ENCODE measurements around the gene ZNF3.

Gene ZNF3

DNA sequence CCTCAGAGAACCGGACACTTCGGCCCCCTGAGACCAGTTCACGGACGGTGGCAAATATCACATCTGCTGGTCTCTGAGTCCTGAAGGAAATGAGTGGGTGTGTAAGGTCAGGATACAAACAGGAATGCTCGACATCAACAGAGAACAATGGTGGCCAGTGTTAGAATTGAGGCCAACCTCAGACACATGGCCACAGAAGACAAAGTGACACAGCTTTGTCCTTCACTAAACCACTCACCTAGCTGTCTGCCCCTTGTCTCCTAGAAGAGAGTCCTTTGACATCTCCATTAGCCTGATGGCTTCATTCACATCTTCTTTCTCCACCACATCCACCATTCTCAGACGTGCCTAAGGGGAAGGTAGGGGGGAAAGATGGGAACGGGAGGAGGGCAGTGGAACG is 11.5 kb upstream of the ZNF3 start:
- no peak for ATAC-seq
- 0 out of 2 replicates have a peak, but pooled peaks have one; percentile 27 for TF ChIP-seq GLIS3 (CRISPR knock-in tag; IDR thresholded peaks at IDR 0.05)
- no peak for TF ChIP-seq ZNF70 (CRISPR knock-in tag; IDR thresholded peaks at IDR 0.05)

DNA sequence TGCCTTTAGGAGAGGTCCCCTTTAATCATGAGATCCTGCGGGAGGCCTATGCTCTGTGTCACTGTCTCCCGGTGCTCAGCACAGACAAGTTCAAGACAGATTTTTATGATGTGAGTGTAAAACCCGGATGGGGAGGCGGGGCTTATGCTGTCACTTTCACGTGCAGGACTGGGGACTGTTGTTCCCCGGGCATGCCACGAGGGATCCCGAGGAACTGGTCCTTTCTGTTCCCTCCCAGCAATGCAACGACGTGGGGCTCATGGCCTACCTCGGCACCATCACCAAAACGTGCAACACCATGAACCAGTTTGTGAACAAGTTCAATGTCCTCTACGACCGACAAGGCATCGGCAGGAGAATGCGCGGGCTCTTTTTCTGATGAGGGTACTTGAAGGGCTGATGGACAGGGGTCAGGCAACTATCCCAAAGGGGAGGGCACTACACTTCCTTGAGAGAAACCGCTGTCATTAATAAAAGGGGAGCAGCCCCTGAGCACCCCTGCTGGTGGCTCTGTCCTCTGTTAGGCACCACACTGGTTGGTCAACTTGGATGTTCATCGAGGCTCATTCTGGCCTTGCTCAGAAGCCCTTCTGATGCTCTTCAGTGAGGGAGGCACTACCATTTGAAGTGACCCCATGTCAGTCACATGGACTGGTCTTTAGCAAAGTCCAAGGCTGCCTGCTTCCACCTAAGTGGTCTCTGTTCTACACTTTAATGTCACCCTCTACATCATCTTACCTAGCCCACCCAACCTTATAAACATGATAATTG is 10.1 kb upstream of the ZNF3 start:
- TF ChIP-seq, protein P1, sequence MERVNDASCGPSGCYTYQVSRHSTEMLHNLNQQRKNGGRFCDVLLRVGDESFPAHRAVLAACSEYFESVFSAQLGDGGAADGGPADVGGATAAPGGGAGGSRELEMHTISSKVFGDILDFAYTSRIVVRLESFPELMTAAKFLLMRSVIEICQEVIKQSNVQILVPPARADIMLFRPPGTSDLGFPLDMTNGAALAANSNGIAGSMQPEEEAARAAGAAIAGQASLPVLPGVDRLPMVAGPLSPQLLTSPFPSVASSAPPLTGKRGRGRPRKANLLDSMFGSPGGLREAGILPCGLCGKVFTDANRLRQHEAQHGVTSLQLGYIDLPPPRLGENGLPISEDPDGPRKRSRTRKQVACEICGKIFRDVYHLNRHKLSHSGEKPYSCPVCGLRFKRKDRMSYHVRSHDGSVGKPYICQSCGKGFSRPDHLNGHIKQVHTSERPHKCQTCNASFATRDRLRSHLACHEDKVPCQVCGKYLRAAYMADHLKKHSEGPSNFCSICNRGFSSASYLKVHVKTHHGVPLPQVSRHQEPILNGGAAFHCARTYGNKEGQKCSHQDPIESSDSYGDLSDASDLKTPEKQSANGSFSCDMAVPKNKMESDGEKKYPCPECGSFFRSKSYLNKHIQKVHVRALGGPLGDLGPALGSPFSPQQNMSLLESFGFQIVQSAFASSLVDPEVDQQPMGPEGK (CRISPR knock-in tag; IDR thresholded peaks at IDR 0.05; ENCODE audit: borderline replicate concordance): peak; percentile 34; the same call in 1 of the 2 replicates
- TF ChIP-seq TCF4 (CRISPR knock-in tag; IDR thresholded peaks at IDR 0.05; ENCODE audit: borderline replicate concordance) (peak; percentile 29; the same call in 1 of the 2 replicates), RARB (CRISPR knock-in tag; IDR thresholded peaks at IDR 0.05) (peak; percentile 21; the same call in 1 of the 2 replicates), GLIS3 (CRISPR knock-in tag; IDR thresholded peaks at IDR 0.05) (peak; percentile 80), ZC3H10 (CRISPR knock-in tag; IDR thresholded peaks at IDR 0.05) (no peak), TOX (CRISPR knock-in tag; IDR thresholded peaks at IDR 0.05; ENCODE audit: borderline replicate concordance) (0 out of 2 replicates have a peak, but pooled peaks have one; percentile 16), SNAI2 (CRISPR knock-in tag; IDR thresholded peaks at IDR 0.05) (no peak)
- TF ChIP-seq, protein P2, sequence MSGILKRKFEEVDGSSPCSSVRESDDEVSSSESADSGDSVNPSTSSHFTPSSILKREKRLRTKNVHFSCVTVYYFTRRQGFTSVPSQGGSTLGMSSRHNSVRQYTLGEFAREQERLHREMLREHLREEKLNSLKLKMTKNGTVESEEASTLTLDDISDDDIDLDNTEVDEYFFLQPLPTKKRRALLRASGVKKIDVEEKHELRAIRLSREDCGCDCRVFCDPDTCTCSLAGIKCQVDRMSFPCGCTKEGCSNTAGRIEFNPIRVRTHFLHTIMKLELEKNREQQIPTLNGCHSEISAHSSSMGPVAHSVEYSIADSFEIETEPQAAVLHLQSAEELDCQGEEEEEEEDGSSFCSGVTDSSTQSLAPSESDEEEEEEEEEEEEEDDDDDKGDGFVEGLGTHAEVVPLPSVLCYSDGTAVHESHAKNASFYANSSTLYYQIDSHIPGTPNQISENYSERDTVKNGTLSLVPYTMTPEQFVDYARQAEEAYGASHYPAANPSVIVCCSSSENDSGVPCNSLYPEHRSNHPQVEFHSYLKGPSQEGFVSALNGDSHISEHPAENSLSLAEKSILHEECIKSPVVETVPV (CRISPR knock-in tag; IDR thresholded peaks at IDR 0.05): peak; percentile 65; the same call in 1 of the 2 replicates
- TF ChIP-seq, protein P3, sequence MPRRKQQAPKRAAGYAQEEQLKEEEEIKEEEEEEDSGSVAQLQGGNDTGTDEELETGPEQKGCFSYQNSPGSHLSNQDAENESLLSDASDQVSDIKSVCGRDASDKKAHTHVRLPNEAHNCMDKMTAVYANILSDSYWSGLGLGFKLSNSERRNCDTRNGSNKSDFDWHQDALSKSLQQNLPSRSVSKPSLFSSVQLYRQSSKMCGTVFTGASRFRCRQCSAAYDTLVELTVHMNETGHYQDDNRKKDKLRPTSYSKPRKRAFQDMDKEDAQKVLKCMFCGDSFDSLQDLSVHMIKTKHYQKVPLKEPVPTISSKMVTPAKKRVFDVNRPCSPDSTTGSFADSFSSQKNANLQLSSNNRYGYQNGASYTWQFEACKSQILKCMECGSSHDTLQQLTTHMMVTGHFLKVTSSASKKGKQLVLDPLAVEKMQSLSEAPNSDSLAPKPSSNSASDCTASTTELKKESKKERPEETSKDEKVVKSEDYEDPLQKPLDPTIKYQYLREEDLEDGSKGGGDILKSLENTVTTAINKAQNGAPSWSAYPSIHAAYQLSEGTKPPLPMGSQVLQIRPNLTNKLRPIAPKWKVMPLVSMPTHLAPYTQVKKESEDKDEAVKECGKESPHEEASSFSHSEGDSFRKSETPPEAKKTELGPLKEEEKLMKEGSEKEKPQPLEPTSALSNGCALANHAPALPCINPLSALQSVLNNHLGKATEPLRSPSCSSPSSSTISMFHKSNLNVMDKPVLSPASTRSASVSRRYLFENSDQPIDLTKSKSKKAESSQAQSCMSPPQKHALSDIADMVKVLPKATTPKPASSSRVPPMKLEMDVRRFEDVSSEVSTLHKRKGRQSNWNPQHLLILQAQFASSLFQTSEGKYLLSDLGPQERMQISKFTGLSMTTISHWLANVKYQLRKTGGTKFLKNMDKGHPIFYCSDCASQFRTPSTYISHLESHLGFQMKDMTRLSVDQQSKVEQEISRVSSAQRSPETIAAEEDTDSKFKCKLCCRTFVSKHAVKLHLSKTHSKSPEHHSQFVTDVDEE (CRISPR knock-in tag; IDR thresholded peaks at IDR 0.05): 0 out of 2 replicates have a peak, but pooled peaks have one; percentile 14
- TF ChIP-seq, protein P4, sequence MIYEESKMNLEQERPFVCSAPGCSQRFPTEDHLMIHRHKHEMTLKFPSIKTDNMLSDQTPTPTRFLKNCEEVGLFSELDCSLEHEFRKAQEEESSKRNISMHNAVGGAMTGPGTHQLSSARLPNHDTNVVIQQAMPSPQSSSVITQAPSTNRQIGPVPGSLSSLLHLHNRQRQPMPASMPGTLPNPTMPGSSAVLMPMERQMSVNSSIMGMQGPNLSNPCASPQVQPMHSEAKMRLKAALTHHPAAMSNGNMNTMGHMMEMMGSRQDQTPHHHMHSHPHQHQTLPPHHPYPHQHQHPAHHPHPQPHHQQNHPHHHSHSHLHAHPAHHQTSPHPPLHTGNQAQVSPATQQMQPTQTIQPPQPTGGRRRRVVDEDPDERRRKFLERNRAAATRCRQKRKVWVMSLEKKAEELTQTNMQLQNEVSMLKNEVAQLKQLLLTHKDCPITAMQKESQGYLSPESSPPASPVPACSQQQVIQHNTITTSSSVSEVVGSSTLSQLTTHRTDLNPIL (CRISPR knock-in tag; IDR thresholded peaks at IDR 0.05; ENCODE audit: low read depth): peak; percentile 20; the same call in 1 of the 2 replicates
- TF ChIP-seq, protein P5, sequence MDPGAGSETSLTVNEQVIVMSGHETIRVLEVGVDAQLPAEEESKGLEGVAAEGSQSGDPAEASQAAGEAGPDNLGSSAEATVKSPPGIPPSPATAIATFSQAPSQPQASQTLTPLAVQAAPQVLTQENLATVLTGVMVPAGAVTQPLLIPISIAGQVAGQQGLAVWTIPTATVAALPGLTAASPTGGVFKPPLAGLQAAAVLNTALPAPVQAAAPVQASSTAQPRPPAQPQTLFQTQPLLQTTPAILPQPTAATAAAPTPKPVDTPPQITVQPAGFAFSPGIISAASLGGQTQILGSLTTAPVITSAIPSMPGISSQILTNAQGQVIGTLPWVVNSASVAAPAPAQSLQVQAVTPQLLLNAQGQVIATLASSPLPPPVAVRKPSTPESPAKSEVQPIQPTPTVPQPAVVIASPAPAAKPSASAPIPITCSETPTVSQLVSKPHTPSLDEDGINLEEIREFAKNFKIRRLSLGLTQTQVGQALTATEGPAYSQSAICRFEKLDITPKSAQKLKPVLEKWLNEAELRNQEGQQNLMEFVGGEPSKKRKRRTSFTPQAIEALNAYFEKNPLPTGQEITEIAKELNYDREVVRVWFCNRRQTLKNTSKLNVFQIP (CRISPR knock-in tag; IDR thresholded peaks at IDR 0.05; ENCODE audit: borderline replicate concordance, low read depth): no peak
- peak; percentile 7 for ATAC-seq

DNA sequence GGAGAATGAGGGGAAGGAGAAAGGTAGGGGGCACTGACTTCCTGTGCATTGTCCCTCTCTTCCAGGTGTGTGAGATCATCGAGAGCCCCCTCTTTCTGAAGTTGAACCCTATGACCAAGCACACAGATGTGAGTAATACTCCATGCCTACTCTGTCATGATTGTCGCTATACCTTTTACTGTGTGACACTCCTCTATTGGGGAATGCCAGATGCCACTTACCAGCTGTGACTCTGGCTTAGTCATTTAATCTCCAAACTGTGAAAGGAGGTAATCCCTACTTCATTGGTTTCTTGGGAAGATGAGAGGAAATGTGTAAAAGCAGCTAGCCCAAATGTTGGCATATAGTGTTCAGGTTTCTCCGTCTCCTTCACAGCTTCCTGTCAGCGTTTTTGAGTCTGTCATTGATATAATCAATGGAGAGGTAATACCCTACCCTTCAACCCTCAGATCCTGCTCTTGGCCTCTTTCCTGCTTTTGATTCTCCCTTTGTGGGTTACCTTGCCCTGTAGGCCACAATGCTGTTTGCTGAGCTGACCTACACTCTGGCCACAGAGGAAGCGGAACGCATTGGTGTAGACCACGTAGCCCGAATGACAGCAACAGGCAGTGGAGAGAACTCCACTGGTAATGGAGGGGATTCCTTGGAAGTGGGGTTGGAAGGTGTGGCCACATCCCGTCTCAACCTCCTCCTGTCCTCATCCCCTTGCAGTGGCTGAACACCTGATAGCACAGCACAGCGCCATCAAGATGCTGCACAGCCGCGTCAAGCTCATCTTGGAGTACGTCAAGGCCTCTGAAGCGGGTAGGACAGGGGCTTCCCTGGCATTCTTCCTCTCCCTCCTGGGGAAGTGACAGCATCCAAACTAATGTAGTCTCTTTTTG is 9.2 kb upstream of the ZNF3 start:
- peak; percentile 1 for ATAC-seq
- TF ChIP-seq GLIS3 (CRISPR knock-in tag; IDR thresholded peaks at IDR 0.05): no peak
- no peak for TF ChIP-seq PPARA (CRISPR knock-in tag; IDR thresholded peaks at IDR 0.05; ENCODE audit: borderline replicate concordance)
- TF ChIP-seq ZNF70 (CRISPR knock-in tag; IDR thresholded peaks at IDR 0.05): no peak
- TF ChIP-seq CSDC2 (CRISPR knock-in tag; IDR thresholded peaks at IDR 0.05): no peak
- TF ChIP-seq ZFP3 (CRISPR knock-in tag; IDR thresholded peaks at IDR 0.05): no peak
- TF ChIP-seq TCF4 (CRISPR knock-in tag; IDR thresholded peaks at IDR 0.05; ENCODE audit: borderline replicate concordance): no peak
- TF ChIP-seq OSR1 (CRISPR knock-in tag; IDR thresholded peaks at IDR 0.05): no peak
- TF ChIP-seq ZFP30 (CRISPR knock-in tag; IDR thresholded peaks at IDR 0.05): no peak
- no peak for TF ChIP-seq ZC3H10 (CRISPR knock-in tag; IDR thresholded peaks at IDR 0.05)
- TF ChIP-seq ISL1 (CRISPR knock-in tag; IDR thresholded peaks at IDR 0.05): no peak
- TF ChIP-seq ESRRG (CRISPR knock-in tag; IDR thresholded peaks at IDR 0.05): no peak
- no peak for TF ChIP-seq ZNF8 (CRISPR knock-in tag; IDR thresholded peaks at IDR 0.05)
- TF ChIP-seq ZNF565 (CRISPR knock-in tag; conservative IDR thresholded peaks at IDR 0.05; ENCODE audit: low read depth): no peak
- TF ChIP-seq ARNTL (CRISPR knock-in tag; IDR thresholded peaks at IDR 0.05; ENCODE audit: borderline replicate concordance, low read depth): no peak
- no peak for TF ChIP-seq TOX (CRISPR knock-in tag; IDR thresholded peaks at IDR 0.05; ENCODE audit: borderline replicate concordance)

Data from SK-N-SH treated with all-trans-retinoic acid at 6 μM for 48 hours (cell line).